Peyer's patch (tissue), 4 donors: Measurements from ENCODE around the gene AAR2.

Source experiments
- CTCF ChIP-seq, 6 experiments: fragments of 450-650 bp in 4 of 6; fragments of 200-600 bp in 2 of 6; sonication (generic) in 1 of 6; IDR thresholded peaks; one replicate each; pipeline ENCODE4 v1.5.1; 2017 to 2019; ENCODE audit warnings: antibody characterized with exemption in 6 of 6, mild to moderate bottlenecking in 3 of 6, moderate library complexity in 1 of 6
- POLR2A ChIP-seq, 2 donors: fragments of 450-650 bp; IDR thresholded peaks; one replicate each; pipeline ENCODE4 v1.5.1; 2017; ENCODE audit warnings: antibody characterized with exemption in 2 of 2, mild to moderate bottlenecking in 2 of 2, moderate library complexity in 2 of 2

- TF ChIP-seq CTCF (IDR thresholded peaks at IDR 0.05) (no peak), POLR2A (IDR thresholded peaks at IDR 0.05) (no peak)
Observed at GRCh38 chr20:36249450-36249849, 13.2 kb downstream of the AAR2 start.
